GM11168 (cell line): ENCODE measurements around the gene C10orf143.
"Not testable (repeated sequence)": the region's sequence is repeated elsewhere in the genome, so short reads cannot be mapped to it uniquely, and the experiment has no call there.

Experiments used
- in situ Hi-C: fragments of 300-500 bp; cut with MboI; formaldehyde crosslinking; loops from one replicate; pipeline ENCODE4 v1.12.0; 2022; ENCODE audit warnings: low sequenced_read_pairs; ENCODE audit not compliant: unreplicated experiment

C10orf143 gene

GRCh38 chr10:130110246-130111112 is at the start of gene C10orf143:
TSS of gene C10orf143 (minus strand) at chr10:130110830. CDS start at chr10:130110772, 58 bp downstream.
- in situ Hi-C loops: no loop called here

GRCh38 chr10:130159192-130159794 is 48.7 kb upstream of the C10orf143 start:
- in situ Hi-C loops: no loop called here

- in situ Hi-C loops: no loop called here
Observed at GRCh38 chr10:130146042-130146441, 35.4 kb upstream of the C10orf143 start.

GRCh38 chr10:130141878-130142277 is 31.2 kb upstream of the C10orf143 start:
- in situ Hi-C loops: no loop called here

GRCh38 chr10:130141460-130141859 is 30.8 kb upstream of the C10orf143 start:
- in situ Hi-C loops: no loop called here

GRCh38 chr10:130141038-130141437 is 30.4 kb upstream of the C10orf143 start:
- in situ Hi-C loops: no loop called here

- in situ Hi-C loops: no loop called here
Observed at GRCh38 chr10:130140425-130140824, 29.8 kb upstream of the C10orf143 start.

- in situ Hi-C loops: no loop called here
Observed at GRCh38 chr10:130138479-130138866, 27.8 kb upstream of the C10orf143 start.

- in situ Hi-C loops: no loop called here
Observed at GRCh38 chr10:130137659-130138478, 27.2 kb upstream of the C10orf143 start.

GRCh38 chr10:130137090-130137448 is 26.4 kb upstream of the C10orf143 start:
- in situ Hi-C loops: no loop called here

GRCh38 chr10:130136226-130137089 is 25.8 kb upstream of the C10orf143 start, which contains the start of gene GLRX3:
TSS of gene GLRX3 (plus strand) at chr10:130136391. CDS start at chr10:130136421, 30 bp downstream.
- in situ Hi-C loops: no loop called here

GRCh38 chr10:130135676-130136225 is 25.1 kb upstream of the C10orf143 start:
- in situ Hi-C loops: no loop called here

GRCh38 chr10:130128922-130129321 is 18.3 kb upstream of the C10orf143 start:
- in situ Hi-C loops: no loop called here

GRCh38 chr10:130128062-130128781 is 17.6 kb upstream of the C10orf143 start:
- in situ Hi-C loops: no loop called here

- in situ Hi-C loops: no loop called here
Observed at GRCh38 chr10:130127364-130128061, 16.9 kb upstream of the C10orf143 start.

GRCh38 chr10:130121486-130122079 is 11.0 kb upstream of the C10orf143 start:
- in situ Hi-C loops: no loop called here

- in situ Hi-C loops: not testable (repeated sequence)
Observed at GRCh38 chr10:130117535-130117934, 6.9 kb upstream of the C10orf143 start.

- in situ Hi-C loops: not testable (repeated sequence)
Observed at GRCh38 chr10:130116942-130117341, 6.3 kb upstream of the C10orf143 start.
